Measurements from ENCODE around the gene NADK2. TPM values are rescaled to one million over a fixed set of nuclear protein-coding genes. Genes with fewer than 3 reads are reported as not detected.

The NADK2 gene
- total RNA-seq, 1 experiment from 2014 or later = 21.2 TPM

DNA sequence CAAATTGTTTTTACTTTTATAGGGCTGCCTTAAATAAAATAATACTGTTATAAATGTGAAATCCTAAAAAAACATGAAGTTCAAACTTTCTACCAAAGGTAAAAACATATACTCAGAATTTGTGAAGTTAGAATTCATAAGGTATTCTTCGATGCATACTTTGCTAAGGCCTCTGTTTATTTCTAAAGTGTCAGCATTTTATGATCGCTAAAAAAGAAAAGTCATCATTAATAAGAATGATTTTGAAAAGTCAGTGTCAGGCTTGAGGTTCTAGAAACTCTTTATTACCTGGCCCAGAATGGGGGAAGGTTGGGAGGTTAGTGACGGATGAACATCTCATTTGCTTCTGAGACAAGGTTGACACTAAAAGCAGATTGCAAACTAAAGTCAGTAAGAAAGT, 26.2 kb upstream of the NADK2 start:
- H3K4me2 ChIP-seq (ENCODE audit: low read length) = no peak overlapping the region
- POLR2A ChIA-PET = no interaction called here
- H3K9ac ChIP-seq (ENCODE audit: low read length) = no peak overlapping the region
- H3K4me1 ChIP-seq (ENCODE audit: control insufficient read depth in 1 of 2, insufficient read depth in 2 of 2, low read length in 2 of 2) = no peaks in the 10 kb centered on the region
- H2AFZ ChIP-seq (ENCODE audit: low read depth, low read length, poor library complexity, severe bottlenecking) = no peak overlapping the region
- H3K4me3 ChIP-seq (replicated peaks in 1 of 2; ENCODE audit: low read depth in 1 of 2, low read length in 2 of 2) = no peak overlapping the region
- intact Hi-C loops (cut with micrococcal nuclease) = no loop called here
- H3K27me3 ChIP-seq (ENCODE audit: insufficient read depth, low read length) = no peaks in the 10 kb centered on the region
- ATAC-seq (no peak), DNase-seq (ENCODE audit: low read depth, low spot score) (no peak)
- H3K79me2 ChIP-seq (ENCODE audit: insufficient read depth, low read length) = no peaks in the 10 kb centered on the region
- H4K20me1 ChIP-seq (ENCODE audit: insufficient read depth) = no peaks in the 10 kb centered on the region
- H3K36me3 ChIP-seq (ENCODE audit: control insufficient read depth in 1 of 2, insufficient read depth in 2 of 2, low read length in 2 of 2) = no peaks in the 10 kb centered on the region
- no peak overlapping the region for H3K27ac ChIP-seq (ENCODE audit: low read depth, low read length)
- no peak for TF ChIP-seq SRF (IDR thresholded peaks at IDR 0.05; ENCODE audit: low read depth)
- no peaks in the 10 kb centered on the region for H3K9me3 ChIP-seq (ENCODE audit: control insufficient read depth in 1 of 2, insufficient read depth in 1 of 2, low read depth in 1 of 2, low read length in 2 of 2)
- no TSS peak for BruUV-seq (replicated peaks)
- CTCF ChIA-PET = no interaction called here
- no peaks in the 10 kb centered on the region for H3K9me2 ChIP-seq (ENCODE audit: insufficient read depth)
- RAD21 ChIA-PET (ENCODE audit: low non-redundant PET in 1 of 2, low total read pairs in 2 of 2, uncharacterized antibody in 2 of 2, unreplicated experiment in 2 of 2) = no interaction called here

DNA sequence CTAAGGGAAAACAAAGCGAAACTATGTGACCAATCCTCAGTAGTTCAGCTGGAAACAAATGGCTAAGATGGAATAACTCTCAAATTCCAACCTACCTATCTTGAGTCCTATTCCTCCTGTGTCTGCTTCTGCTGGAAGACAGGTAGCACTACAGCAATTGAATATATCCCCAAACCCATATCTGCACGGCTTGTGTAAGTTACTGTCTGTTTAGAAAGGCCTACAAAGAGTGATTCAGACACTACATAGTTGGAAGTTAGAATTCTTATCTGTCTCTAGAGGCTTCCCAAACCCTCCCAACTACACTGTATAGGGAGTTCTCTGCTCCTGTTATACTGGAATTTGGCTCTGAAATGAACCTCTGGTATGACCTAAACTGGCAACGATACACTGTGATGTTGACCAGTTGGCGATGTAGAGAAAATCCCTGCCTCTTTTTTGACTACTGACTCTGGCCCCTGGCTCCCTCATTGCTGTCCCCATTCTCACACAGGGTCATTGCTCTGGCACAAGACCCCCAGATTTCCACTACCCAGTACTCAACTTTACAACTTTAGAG, 22.6 kb upstream of the NADK2 start:
- Histone ChIP-seq H3K36me3 (ENCODE audit: control insufficient read depth in 1 of 2, insufficient read depth in 2 of 2, low read length in 2 of 2) (no peaks in the 10 kb centered on the region), H3K27ac (ENCODE audit: low read depth, low read length) (no peak overlapping the region), H3K4me2 (ENCODE audit: low read length) (no peak overlapping the region), H2AFZ (ENCODE audit: low read depth, low read length, poor library complexity, severe bottlenecking) (no peak overlapping the region), H4K20me1 (ENCODE audit: insufficient read depth) (no peaks in the 10 kb centered on the region), H3K27me3 (ENCODE audit: insufficient read depth, low read length) (no peaks in the 10 kb centered on the region), H3K9me2 (ENCODE audit: insufficient read depth) (no peaks in the 10 kb centered on the region), H3K4me1 (ENCODE audit: control insufficient read depth in 1 of 2, insufficient read depth in 2 of 2, low read length in 2 of 2) (no peaks in the 10 kb centered on the region), H3K4me3 (replicated peaks in 1 of 2; ENCODE audit: low read depth in 1 of 2, low read length in 2 of 2) (no peak overlapping the region), H3K9ac (ENCODE audit: low read length) (no peak overlapping the region), H3K9me3 (ENCODE audit: control insufficient read depth in 1 of 2, insufficient read depth in 1 of 2, low read depth in 1 of 2, low read length in 2 of 2) (no peaks in the 10 kb centered on the region), H3K79me2 (ENCODE audit: insufficient read depth, low read length) (no peaks in the 10 kb centered on the region)
- intact Hi-C loops (cut with micrococcal nuclease) = loop anchor here (2.0 kb wide), 1 partner anchor 429 kb away; no protein-coding TSS in a partner anchor
- TF ChIP-seq ZBTB33 (IDR thresholded peaks at IDR 0.05; ENCODE audit: extremely low read depth, insufficient replicate concordance, low read length) (no peak), POLR2A (IDR thresholded peaks at IDR 0.05; ENCODE audit: borderline replicate concordance, extremely low read depth, insufficient read depth, insufficient read length) (no peak), CEBPB (IDR thresholded peaks at IDR 0.05; ENCODE audit: low read depth) (no peak), ZNF274 (IDR thresholded peaks at IDR 0.05; ENCODE audit: low read depth, low read length) (no peak), EGR1 (IDR thresholded peaks at IDR 0.05; ENCODE audit: low read depth) (no peak), JUND (IDR thresholded peaks at IDR 0.05) (no peak), SRF (IDR thresholded peaks at IDR 0.05; ENCODE audit: low read depth) (no peak)
- TF ChIP-seq, protein P1, sequence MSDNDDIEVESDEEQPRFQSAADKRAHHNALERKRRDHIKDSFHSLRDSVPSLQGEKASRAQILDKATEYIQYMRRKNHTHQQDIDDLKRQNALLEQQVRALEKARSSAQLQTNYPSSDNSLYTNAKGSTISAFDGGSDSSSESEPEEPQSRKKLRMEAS (IDR thresholded peaks at IDR 0.05) = no peak
- no TSS peak for BruUV-seq (replicated peaks)
- CTCF ChIA-PET = interaction anchor here (0.8 kb wide), 2 partner anchors 32 to 426 kb away, joined by 3 to 4 read pairs; no protein-coding TSS in a partner anchor
- ATAC-seq = no peak
- no peak for DNase-seq (ENCODE audit: low read depth, low spot score)
- RAD21 ChIA-PET (ENCODE audit: low non-redundant PET in 1 of 2, low total read pairs in 2 of 2, uncharacterized antibody in 2 of 2, unreplicated experiment in 2 of 2) = no interaction called here
- POLR2A ChIA-PET = no interaction called here

Measured in HCT116 (cell line).